Stimulated activated naive CD4-positive, alpha-beta T cell treated with Interleukin-2 at 50 U/mL for 16 hours (primary cell): ENCODE measurements around the gene NCAPG2.
"Not testable (repeated sequence)": the region's sequence is repeated elsewhere in the genome, so short reads cannot be mapped to it uniquely, and the experiment has no call there.

Experiments used
- DNase-seq: peaks from one replicate; lab custom pipeline; 2025; lab: John Stamatoyannopoulos, UW

Gene NCAPG2

GRCh38 chr7:158706710-158707590 lies 2.3 kb upstream of the NCAPG2 start:
- no peak for DNase-seq

GRCh38 chr7:158706273-158706704 lies 1.7 kb upstream of the NCAPG2 start:
- no peak for DNase-seq

DNA sequence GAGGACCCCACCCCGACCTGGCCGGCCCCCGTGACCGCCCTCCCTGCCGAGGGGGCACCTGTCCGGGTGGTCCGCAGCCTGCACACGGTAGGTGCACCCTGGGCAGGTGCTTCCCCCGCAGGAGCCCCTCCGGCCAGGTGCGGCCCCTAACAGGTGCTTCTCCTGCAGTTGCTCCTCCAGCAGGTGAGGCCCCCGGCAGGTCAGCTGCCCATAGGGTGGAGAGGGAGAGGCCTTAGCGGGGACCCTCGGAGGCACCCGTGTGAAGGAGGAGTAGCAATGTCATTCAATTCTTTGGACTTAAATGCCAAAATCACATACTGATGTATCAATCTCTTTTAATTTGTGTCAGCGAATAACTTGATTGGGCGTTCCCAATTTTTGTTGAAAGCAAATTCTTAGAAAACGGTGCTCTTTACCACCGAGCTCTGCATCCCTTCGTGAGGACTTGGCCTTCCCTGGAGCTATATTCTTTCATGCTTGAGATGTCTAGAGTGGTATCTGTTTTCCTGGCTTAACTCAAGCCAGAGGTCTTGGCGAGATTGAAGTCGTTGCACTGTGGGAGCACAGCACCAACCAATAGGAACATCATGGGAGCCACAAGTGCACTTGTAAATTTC lies 738 bp upstream of the NCAPG2 start:
- DNase-seq, result peak; percentile 32

DNA sequence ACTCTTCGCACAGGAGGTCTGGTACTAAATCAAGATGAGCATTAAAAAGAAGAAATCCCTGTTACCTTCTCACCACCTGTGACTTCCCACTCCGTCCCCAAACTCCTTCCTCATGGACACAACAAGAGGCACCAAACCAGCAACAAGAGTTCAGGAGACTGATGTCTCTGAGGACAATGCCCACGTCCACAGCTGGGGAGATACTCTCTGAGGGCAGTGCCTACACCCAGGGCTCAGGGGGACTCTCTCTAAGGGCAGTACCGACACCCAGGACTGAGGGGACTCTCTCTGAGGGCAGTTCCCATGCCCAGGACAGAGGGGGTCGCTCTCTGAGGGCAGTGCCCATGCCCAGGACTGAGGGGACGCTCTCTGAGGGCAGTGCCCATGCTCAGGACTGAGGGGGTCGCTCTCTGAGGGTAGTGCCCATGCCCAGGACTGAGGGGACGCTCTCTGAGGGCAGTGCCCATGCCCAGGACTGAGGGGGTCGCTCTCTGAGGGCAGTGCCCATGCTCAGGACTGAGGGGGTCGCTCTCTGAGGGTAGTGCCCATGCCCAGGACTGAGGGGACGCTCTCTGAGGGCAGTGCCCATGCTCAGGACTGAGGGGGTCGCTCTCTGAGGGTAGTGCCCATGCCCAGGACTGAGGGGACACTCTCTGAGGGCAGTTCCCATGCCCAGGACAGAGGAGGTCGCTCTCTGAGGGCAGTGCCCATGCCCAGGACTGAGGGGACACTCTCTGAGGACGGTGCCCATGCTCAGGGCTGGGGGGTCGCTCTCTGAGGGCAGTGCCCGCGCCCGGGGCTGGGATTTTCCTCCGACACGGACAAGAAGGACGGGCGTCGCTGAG lies 703 bp downstream of the NCAPG2 start:
- DNase-seq, result not testable (repeated sequence)

DNA sequence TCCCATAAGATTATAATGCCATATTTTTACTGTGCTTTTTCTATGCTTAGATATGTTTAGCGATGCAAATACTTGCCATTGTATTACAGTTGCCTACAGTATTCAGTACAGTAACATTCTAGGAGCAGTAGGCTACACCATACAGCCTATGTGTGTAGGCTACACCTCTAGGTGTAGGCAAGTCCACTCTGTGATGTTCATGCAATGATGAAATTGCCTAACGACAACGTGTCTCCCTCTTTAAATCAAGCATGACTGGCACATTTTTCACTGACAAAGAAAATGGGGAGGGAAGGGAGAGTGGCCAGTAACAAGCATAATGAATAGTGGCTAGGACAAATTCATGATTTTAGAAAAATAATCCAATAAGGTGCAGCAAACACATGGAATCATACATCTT lies 1.7 kb downstream of the NCAPG2 start:
- DNase-seq, result no peak

DNA sequence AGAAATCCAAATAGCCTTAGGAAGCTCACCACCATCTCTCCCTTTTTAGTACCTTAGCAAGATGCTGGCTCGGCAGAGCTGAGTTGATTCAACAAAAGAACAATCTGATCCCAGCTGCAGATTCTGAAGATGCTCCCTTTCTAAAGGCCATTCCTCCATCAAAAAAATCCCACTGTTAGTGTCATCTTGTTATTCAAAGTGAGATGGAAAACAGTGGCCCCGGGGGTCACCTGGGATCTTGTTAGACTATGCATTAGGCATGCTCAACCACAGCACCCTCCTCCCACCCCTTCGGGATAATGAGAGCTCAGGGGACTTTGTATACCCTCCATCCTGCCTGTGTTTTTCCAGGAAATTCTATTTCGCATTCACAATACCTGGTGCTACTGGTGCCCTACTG lies 2.4 kb downstream of the NCAPG2 start:
- no peak for DNase-seq

DNA sequence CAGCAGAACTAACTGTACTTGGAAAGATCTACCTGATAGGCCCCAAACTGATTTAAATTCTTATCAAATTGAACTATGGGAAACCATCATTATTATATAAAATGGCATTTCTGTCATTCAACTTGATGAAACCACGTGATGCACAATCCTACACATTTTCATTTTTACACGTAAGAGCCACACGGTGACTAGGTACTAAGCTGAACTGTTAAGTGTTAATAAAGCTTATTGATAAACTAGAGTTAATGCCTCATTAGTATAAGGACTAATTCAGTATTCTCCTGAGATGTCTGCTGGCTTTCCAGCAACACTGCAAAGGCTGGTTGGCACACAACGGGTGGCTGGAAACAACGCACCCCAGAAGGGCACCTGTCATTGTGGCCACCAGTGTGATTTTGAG lies 4.6 kb downstream of the NCAPG2 start:
- no peak for DNase-seq

- no peak for DNase-seq
Measured at GRCh38 chr7:158699341-158699740, 5.3 kb downstream of the NCAPG2 start.

DNA sequence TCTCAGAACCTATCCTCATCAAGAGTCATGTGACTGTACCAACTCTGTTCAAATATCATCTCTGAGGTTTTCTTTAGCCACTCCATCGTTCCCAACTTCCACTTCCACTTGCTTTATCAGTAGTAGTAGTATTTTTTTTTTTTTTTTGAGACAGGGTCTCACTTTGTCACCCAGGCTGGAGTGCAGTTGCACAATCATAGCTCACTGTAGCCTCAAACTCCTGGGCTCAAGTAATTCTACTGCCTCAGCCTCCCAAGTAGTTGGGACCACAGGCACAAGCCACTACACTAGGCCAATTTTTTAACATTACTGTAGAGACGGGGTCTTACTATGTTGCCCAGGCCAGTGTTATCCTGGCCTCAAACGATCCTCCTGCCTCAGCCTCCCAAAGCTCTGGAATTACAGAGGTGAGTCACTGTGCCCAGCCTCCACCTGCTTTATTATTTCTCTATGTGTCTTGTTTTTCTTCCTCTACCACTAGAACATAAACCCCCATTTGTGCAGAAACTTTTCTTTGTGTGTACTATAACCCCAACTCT lies 5.9 kb downstream of the NCAPG2 start:
- no peak for DNase-seq

- not testable (repeated sequence) for DNase-seq
Measured at GRCh38 chr7:158697597-158697996, 7.0 kb downstream of the NCAPG2 start.

- peak; percentile 9 for DNase-seq
Measured at GRCh38 chr7:158695726-158696452, 8.7 kb downstream of the NCAPG2 start.

DNA sequence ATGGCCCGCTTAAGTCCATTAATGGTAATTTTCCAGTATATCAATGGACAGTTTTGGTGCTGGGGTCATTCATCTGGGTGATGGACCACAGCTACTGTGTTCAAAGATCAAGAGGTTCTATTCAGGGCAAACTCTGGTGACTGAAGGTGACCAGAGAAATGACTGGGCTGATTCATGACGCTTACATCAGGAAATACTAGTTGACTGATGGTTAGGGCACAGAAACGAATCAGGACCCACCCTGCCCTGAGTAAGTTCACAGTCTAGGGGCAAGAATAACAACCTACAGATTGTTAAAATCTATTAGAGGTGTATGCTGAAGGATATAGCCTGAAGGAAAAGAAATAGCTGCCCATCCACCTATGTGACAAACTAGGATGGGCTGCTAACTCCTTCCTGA lies 9.5 kb downstream of the NCAPG2 start:
- DNase-seq, result no peak

DNA sequence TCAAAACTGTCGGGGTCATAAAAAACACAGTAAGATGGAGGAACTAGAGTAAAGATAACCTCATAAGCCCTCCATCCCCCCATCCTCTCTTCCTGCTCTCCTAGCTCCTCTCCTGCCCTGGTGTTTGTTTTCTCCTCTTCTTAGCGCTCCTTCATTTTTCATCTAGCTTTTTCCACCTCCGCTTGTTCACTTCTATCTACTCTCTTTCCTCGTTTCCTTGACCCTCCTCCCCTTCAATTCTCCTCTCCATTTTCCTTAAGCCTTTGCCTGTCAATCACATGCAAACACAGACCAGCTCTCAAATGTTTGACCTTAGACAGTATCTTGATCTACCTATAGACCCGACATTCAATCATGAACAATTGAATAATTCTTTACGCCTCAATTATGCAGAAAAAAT lies 10.0 kb downstream of the NCAPG2 start:
- no peak for DNase-seq

- no peak for DNase-seq
Measured at GRCh38 chr7:158689488-158689887, 15.1 kb downstream of the NCAPG2 start.

- no peak for DNase-seq
Measured at GRCh38 chr7:158687406-158687805, 17.2 kb downstream of the NCAPG2 start.

DNA sequence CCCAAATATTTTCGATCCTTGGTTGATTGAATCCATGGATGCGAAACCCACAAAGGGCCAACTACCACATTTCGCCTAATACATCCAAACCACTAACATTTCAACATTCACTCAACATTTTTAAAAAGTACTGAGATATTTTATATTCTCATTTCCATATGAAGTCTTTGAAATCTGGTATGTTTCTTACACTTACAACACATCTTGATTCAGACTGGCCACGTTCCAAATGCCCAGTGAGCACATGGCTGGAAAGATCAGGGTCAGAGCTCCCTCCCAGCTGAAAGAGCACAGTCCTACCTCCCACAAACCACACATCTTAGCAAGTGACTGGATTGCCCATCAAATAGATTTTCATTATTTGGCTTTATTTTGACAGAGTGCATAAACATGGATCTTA lies 18.9 kb downstream of the NCAPG2 start:
- no peak for DNase-seq

DNA sequence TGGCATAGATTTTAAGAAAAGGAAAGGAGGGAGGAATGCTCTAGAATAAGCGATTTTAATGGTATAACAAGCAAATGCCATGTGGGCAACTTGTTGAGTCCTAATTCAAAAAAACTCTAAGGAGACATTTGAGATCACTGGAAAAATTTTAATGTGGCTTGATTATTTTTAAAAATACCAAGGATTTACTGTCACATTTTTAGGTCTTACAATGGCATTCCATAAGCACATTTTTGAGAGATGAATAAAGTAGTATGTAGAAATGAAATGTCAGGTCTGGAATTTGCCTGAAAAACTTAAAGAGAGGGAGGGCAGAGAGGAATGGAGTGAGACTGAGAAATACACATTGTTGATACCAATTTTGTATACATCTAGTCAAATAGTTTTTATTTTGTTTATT lies 20.3 kb downstream of the NCAPG2 start:
- DNase-seq, result no peak

DNA sequence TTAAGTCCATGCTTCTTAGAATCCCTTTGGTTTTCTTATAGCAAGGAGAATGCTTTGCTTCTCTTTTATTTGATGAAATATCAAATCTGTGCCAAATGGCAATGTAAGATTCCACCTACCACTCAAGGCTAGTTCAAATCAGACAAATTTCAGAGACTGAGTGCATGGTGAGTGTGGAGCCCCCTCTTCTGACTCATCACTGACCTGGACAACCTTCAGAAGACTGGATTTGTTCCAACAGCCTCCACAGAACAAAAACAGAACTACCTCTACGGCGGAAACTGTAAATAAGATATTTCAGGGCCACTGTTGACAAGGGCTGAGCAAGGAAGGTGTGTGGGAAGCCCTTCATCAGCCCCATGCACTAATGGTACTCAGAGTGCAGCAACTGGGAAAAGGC lies 21.1 kb downstream of the NCAPG2 start:
- no peak for DNase-seq

DNA sequence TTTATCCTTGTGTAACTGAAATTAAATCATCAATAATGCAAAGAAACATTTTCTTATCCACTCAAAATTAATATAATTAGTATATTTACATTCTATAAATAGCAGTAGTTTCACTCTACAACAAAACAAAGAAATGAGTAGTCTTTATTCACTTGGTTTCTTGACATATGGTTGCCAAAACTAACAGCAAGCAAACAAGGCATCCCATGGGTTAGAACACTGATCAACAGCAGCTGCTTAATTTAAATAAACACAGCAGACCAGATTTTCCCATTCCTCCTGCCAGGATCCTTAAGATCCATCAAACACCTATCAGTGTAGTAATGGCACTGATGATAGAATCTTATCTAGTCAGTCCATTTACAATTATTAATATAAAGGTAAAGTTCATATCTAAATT lies 22.1 kb downstream of the NCAPG2 start:
- DNase-seq, result no peak

GRCh38 chr7:158680754-158681153 lies 23.9 kb downstream of the NCAPG2 start:
- no peak for DNase-seq

GRCh38 chr7:158676906-158677305 lies 27.7 kb downstream of the NCAPG2 start:
- DNase-seq, result no peak
